K562 (cell line): ENCODE measurements around the gene B3GALNT1. TPM values are rescaled to one million over a fixed set of nuclear protein-coding genes. Genes with fewer than 3 reads are reported as not detected.

Experiments
- ATAC-seq: fragments of 200-7000 bp; cut with Tn5 transposase; 3 replicates; pipeline ENCODE4 v1.9.1; 2020; ENCODE audit warnings: moderate library complexity
- BruUV-seq: library from RNA; stranded (reverse); fragments of 400-500 nt; replicated peaks from 2 replicates; lab custom pipeline; 2021; lab: Mats Ljungman, UMichigan
- CTCF ChIA-PET: fragments of 300-600 bp; formaldehyde crosslinking; extraction: SDS; loops from one replicate; lab custom pipeline; 2021; ENCODE audit warnings: low intra/inter-chr PET ratio; lab: Yijun Ruan, JAX
- POLR2A ChIA-PET: fragments of 300-600, 350-650 bp; sonication (Branson Sonifier 250); formaldehyde crosslinking; extraction: SDS; loops from one replicate; lab custom pipeline; 2021; ENCODE audit warnings: antibody characterized with exemption, inconsistent platforms; lab: Yijun Ruan, JAX
- DNase-seq, 4 experiments: peaks; one replicate each; pipeline versions ENCODE4 v3.0.0 to v3.0.0-alpha.2; 2011 to 2018; ENCODE audit warnings: low spot score in 3 of 4, mixed read lengths in 3 of 4; ENCODE audit errors: extremely low read depth in 1 of 4
- FAIRE-seq: peaks from 2 replicates; lab custom pipeline; 2011; peaks lifted over from hg19 to GRCh38; lab: Jason Lieb, UNC
- H2AFZ ChIP-seq: 2 replicates; pipeline ENCODE4 v1.6.0; 2011; ENCODE audit warnings: low read depth, low read length, control low read depth, inconsistent platforms
- H3K27ac ChIP-seq: fragments of 200-600 bp; 3 replicates; pipeline ENCODE4 v1.8.0; 2011; ENCODE audit warnings: low read depth, mild to moderate bottlenecking, control low read depth, inconsistent platforms, low read length, moderate library complexity, mixed read lengths; ENCODE audit errors: extremely low read depth
- H3K27me3 ChIP-seq, 2 experiments: fragments of 300-600 bp in 1 of 2; 2 replicates in 1 of 2; 3 replicates in 1 of 2; pipeline versions ENCODE4 v1.6.0 to v1.8.0; 2011; ENCODE audit warnings: inconsistent platforms in 2 of 2, low read length in 2 of 2, mild to moderate bottlenecking in 1 of 2, mixed read lengths in 1 of 2, moderate library complexity in 1 of 2; ENCODE audit not compliant: control insufficient read depth in 2 of 2, insufficient read depth in 2 of 2
- H3K36me3 ChIP-seq: fragments of 300-600 bp; 3 replicates; pipeline ENCODE4 v1.8.0; 2011; ENCODE audit warnings: mild to moderate bottlenecking, low read length, inconsistent platforms; ENCODE audit not compliant: control insufficient read depth, insufficient read depth
- H3K4me1 ChIP-seq, 2 experiments: fragments of 200-600 bp in 1 of 2; replicated peaks in 1 of 2; 2 replicates in 1 of 2; 3 replicates in 1 of 2; pipeline versions ENCODE4 v1.5.1 to v1.8.0; 2011; ENCODE audit warnings: inconsistent platforms in 2 of 2, low read length in 2 of 2, mild to moderate bottlenecking in 1 of 2, mixed read lengths in 1 of 2, moderate library complexity in 1 of 2; ENCODE audit not compliant: control insufficient read depth in 2 of 2, insufficient read depth in 2 of 2
- H3K4me2 ChIP-seq: 2 replicates; pipeline ENCODE4 v1.6.1; 2011; ENCODE audit warnings: low read length, control low read depth, inconsistent platforms, mixed read lengths; ENCODE audit not compliant: insufficient read depth
- H3K4me3 ChIP-seq: fragments of 200-600 bp; sonication (generic), shearing (Covaris generic); 2 replicates; pipeline ENCODE4 v1.5.1; 2016; ENCODE audit warnings: control low read depth, inconsistent platforms
- H3K79me2 ChIP-seq: fragments of 200-600 bp; 3 replicates; pipeline ENCODE4 v1.8.0; 2011; ENCODE audit warnings: low read length, inconsistent platforms; ENCODE audit not compliant: control insufficient read depth, insufficient read depth
- H3K9ac ChIP-seq, 2 experiments: 2 replicates each; pipeline versions ENCODE4 v1.6.0 to v1.6.1; 2011; ENCODE audit warnings: low read depth in 2 of 2, low read length in 2 of 2, control low read depth in 1 of 2, inconsistent platforms in 1 of 2, mild to moderate bottlenecking in 1 of 2, mixed read lengths in 1 of 2; ENCODE audit not compliant: insufficient read depth in 1 of 2
- H3K9me1 ChIP-seq: one replicate; pipeline ENCODE4 v1.6.0; 2011; ENCODE audit warnings: inconsistent platforms, mild to moderate bottlenecking, low read length, moderate library complexity; ENCODE audit not compliant: control insufficient read depth, insufficient read depth
- H3K9me3 ChIP-seq: replicated peaks from 2 replicates; pipeline ENCODE4 v1.5.1; 2011; ENCODE audit warnings: low read depth, low read length, inconsistent platforms; ENCODE audit not compliant: control insufficient read depth, insufficient read depth
- H4K20me1 ChIP-seq: replicated peaks from 2 replicates; pipeline ENCODE4 v1.6.1; 2011; ENCODE audit warnings: low read length, inconsistent platforms, mixed read lengths; ENCODE audit not compliant: control insufficient read depth, insufficient read depth
- AFF4 ChIP-seq: sonication (generic); formaldehyde crosslinking; IDR thresholded peaks from 2 replicates; pipeline ENCODE4 v1.8.0; 2023; ENCODE audit warnings: mild to moderate bottlenecking, missing genetic modification reagents
- BRCA1 ChIP-seq, 2 experiments: fragments of 450-650 bp in 1 of 2; sonication (generic) in 1 of 2; formaldehyde crosslinking in 1 of 2; IDR thresholded peaks; 2 replicates each; pipeline versions ENCODE4 v1.5.0 to v1.6.1; 2017 to 2020; ENCODE audit warnings: mild to moderate bottlenecking in 1 of 2, missing genetic modification reagents in 1 of 2
- CREB3 ChIP-seq: fragments of 450-650 bp; conservative IDR thresholded peaks from 2 replicates; pipeline ENCODE4 v1.6.1; 2016; ENCODE audit warnings: missing genetic modification characterization, low read depth, mild to moderate bottlenecking, missing compliant biosample characterization, moderate library complexity
- CTCF ChIP-seq, 3 experiments: IDR thresholded peaks in 2 of 3; conservative IDR thresholded peaks in 1 of 3; 2 replicates each; pipeline ENCODE4 v1.5.1; 2011 to 2012; ENCODE audit warnings: low read length in 3 of 3, mild to moderate bottlenecking in 3 of 3, control low read depth in 2 of 3, improper control_type of control experiment in 1 of 3, inconsistent platforms in 1 of 3, low read depth in 1 of 3, mixed read lengths in 1 of 3, moderate library complexity in 1 of 3; ENCODE audit not compliant: insufficient read depth in 2 of 3
- HMBOX1 ChIP-seq: sonication (generic); IDR thresholded peaks from 2 replicates; pipeline ENCODE4 v1.6.1; 2016
- KLF13 ChIP-seq: fragments of 450-650 bp; IDR thresholded peaks from 2 replicates; pipeline ENCODE4 v1.6.1; 2016; ENCODE audit warnings: missing genetic modification characterization, low read depth, mild to moderate bottlenecking, missing compliant biosample characterization, moderate library complexity, borderline replicate concordance
- TSC22D4 ChIP-seq: fragments of 450-650 bp; IDR thresholded peaks from 2 replicates; pipeline ENCODE4 v1.6.1; 2016; ENCODE audit warnings: missing genetic modification characterization, missing biosample characterization, control low read depth
- WGBS: fragments of 100-300 bp; shearing (Covaris generic); methylation state at CpG from one replicate; pipeline ENCODE4 v1.1.6; 2016; ENCODE audit warnings: low coverage, mixed read lengths; ENCODE audit not compliant: insufficient coverage; ENCODE audit errors: missing lambda C conversion rate; 5-methylcytosine and 5-hydroxymethylcytosine counted together
- in situ Hi-C: fragments of 300-500 bp; cut with MboI; formaldehyde crosslinking; loops from 4 replicates; pipeline ENCODE4 v1.15.0; 2018; ENCODE audit warnings: inconsistent platforms, mixed read lengths
- intact Hi-C: fragments of 100-400 bp; cut with micrococcal nuclease; formaldehyde crosslinking; loops from 2 replicates; pipeline ENCODE4 v1.14.2; 2022
- polyA plus RNA-seq, 8 experiments: library from polyadenylated mRNA; depleted of rRNA in 4 of 8; stranded (reverse) in 5 of 8; unstranded in 3 of 8; fragments of >200 nt; fragmentation: Nextera tagmentation in 2 of 8; fragmentation: Illumina TruSeq in 1 of 8; extraction: Ambion mirVana in 2 of 8; extraction: Trizol in 1 of 8; gene quantifications; 2 replicates each; pipeline versions ENCODE4 v1.2.1 to v1.2.3, GENCODE V29; 2011 to 2014; ENCODE audit warnings: inconsistent platforms in 1 of 8, missing spikeins in 1 of 8
- total RNA-seq, 7 experiments: library from RNA; depleted of rRNA in 6 of 7; stranded (reverse); fragments of >200 nt in 6 of 7; fragmentation: Illumina TruSeq in 2 of 7; extraction: Trizol in 2 of 7; gene quantifications; 2 replicates each; pipeline versions ENCODE4 v1.2.1 to v1.2.3, GENCODE V29; 2011 to 2021; ENCODE audit warnings: low replicate concordance in 1 of 7

The B3GALNT1 gene
- total and polyA plus RNA-seq, 9 of the 15 experiments (the other 6 are each of a cell fraction or from before 2014, with no cell fraction given): 0.53 to 2.0 (median 1.2) TPM

- DNase-seq (no peak), ATAC-seq (no peak), FAIRE-seq (no peak)
- Histone ChIP-seq H3K27me3 (no peaks in the 10 kb centered on the region), H3K9me3 (no peaks in the 10 kb centered on the region), H3K4me2 (no peak overlapping the region), H2AFZ (no peak overlapping the region), H3K4me1 (no peaks in the 10 kb centered on the region; a peak in 2 of 5 replicates), H3K4me3 (no peak overlapping the region), H3K27ac (no peak overlapping the region), H3K79me2 (no peaks in the 10 kb centered on the region), H3K9me1 (no peaks in the 10 kb centered on the region), H3K9ac (no peak overlapping the region), H3K36me3 (no peaks in the 10 kb centered on the region), H4K20me1 (no peaks in the 10 kb centered on the region)
- ChIA-PET POLR2A (no interaction called here), CTCF (no interaction called here)
- BruUV-seq: no TSS peak
- intact Hi-C loops (no loop called here), in situ Hi-C loops (no loop called here)
- WGBS: 4% methylated on average over 6 of the region's 9 CpGs
- TF ChIP-seq TSC22D4 (tag) (no peak), HMBOX1 (no peak), BRCA1 (IDR thresholded peaks at IDR 0.05) (no peak), BRCA1 (CRISPR knock-in tag; IDR thresholded peaks at IDR 0.05) (no peak), KLF13 (tag) (no peak), CTCF (IDR thresholded peaks at IDR 0.05 in 2 of 3, conservative IDR thresholded peaks at IDR 0.05 in 1 of 3; ENCODE audit: insufficient read depth in 2 of 3, low read depth in 1 of 3, low read length in 3 of 3) (no peak), CREB3 (tag) (no peak), AFF4 (CRISPR knock-in tag) (no peak)
These were observed 34.8 kb downstream of the B3GALNT1 start for GRCh38 chr3:161070252-161070930.
